GM18868 (cell line): Measurements from ENCODE around the gene SNX2.
"Not testable (repeated sequence)": the region's sequence is repeated elsewhere in the genome, so short reads cannot be mapped to it uniquely, and the experiment has no call there.

Source experiments
- ATAC-seq: cut with Tn5 transposase; IDR thresholded peaks from one replicate; pipeline ENCODE4 v1.9.1; 2021; ENCODE audit warnings: mild to moderate bottlenecking, moderate library complexity; ENCODE audit not compliant: unreplicated experiment

Gene SNX2

GRCh38 chr5:122842016-122842580 is 67.2 kb downstream of the SNX2 start:
- no peak for ATAC-seq

- no peak for ATAC-seq
Measured at GRCh38 chr5:122844136-122844909, 69.4 kb downstream of the SNX2 start.

- ATAC-seq: peak; percentile 22
Measured at GRCh38 chr5:122844910-122845228, 70.0 kb downstream of the SNX2 start.

GRCh38 chr5:122845229-122846050 is 70.6 kb downstream of the SNX2 start, which contains the start of gene SNX24:
Gene SNX24 (plus strand): TSS chr5:122845613. CDS start chr5:122845634, 21 bp downstream.
- ATAC-seq: peak; percentile 87

GRCh38 chr5:122846051-122846550 is 71.2 kb downstream of the SNX2 start:
- no peak for ATAC-seq

GRCh38 chr5:122847687-122848081 is 72.8 kb downstream of the SNX2 start:
- no peak for ATAC-seq

GRCh38 chr5:122849771-122850170 is 74.9 kb downstream of the SNX2 start:
- no peak for ATAC-seq

GRCh38 chr5:122857538-122857937 is 82.7 kb downstream of the SNX2 start:
- ATAC-seq: not testable (repeated sequence)

GRCh38 chr5:122858451-122858850 is 83.6 kb downstream of the SNX2 start:
- no peak for ATAC-seq

- no peak for ATAC-seq
Measured at GRCh38 chr5:122863240-122863639, 88.4 kb downstream of the SNX2 start.

GRCh38 chr5:122863721-122864120 is 88.8 kb downstream of the SNX2 start:
- no peak for ATAC-seq

- ATAC-seq: no peak
Measured at GRCh38 chr5:122864400-122864799, 89.5 kb downstream of the SNX2 start.

GRCh38 chr5:122864842-122865241 is 90.0 kb downstream of the SNX2 start:
- ATAC-seq: no peak

- no peak for ATAC-seq
Measured at GRCh38 chr5:122870219-122870856, 95.5 kb downstream of the SNX2 start.

- ATAC-seq: no peak
Measured at GRCh38 chr5:122871661-122872060, 96.8 kb downstream of the SNX2 start.

GRCh38 chr5:122874179-122874875 is 99.4 kb downstream of the SNX2 start:
- ATAC-seq: no peak

GRCh38 chr5:122877518-122877917 is 102.6 kb downstream of the SNX2 start:
- ATAC-seq: peak; percentile 62

- ATAC-seq: no peak
Measured at GRCh38 chr5:122879076-122879475, 104.2 kb downstream of the SNX2 start.
